Peyer's patch (tissue), 4 donors: ENCODE data around the gene ZNF367. TPM values are rescaled to one million over a fixed set of nuclear protein-coding genes. Genes with fewer than 3 reads are reported as not detected.

ENCODE experiments used
- DNase-seq, 3 donors: peaks; one replicate each; pipeline ENCODE4 v3.0.0-alpha.2; 2017 to 2019
- H3K27ac ChIP-seq, 4 donors: fragments of 200-600 bp; sonication (generic); one replicate each; pipeline ENCODE4 v1.5.1; 2016 to 2019
- H3K27me3 ChIP-seq, 2 donors: fragments of 200-600 bp; sonication (generic); one replicate each; pipeline ENCODE4 v1.5.1; 2019
- H3K36me3 ChIP-seq, 3 donors: fragments of 200-600 bp; sonication (generic); one replicate each; pipeline ENCODE4 v1.5.1; 2016 to 2019
- H3K4me1 ChIP-seq, 4 donors: fragments of 200-600 bp; sonication (generic); one replicate each; pipeline ENCODE4 v1.5.1; 2016 to 2019
- H3K4me3 ChIP-seq, 4 donors: fragments of 200-600 bp; sonication (generic); 1 replicate in 3 of 4; 2 replicates in 1 of 4; pipeline ENCODE4 v1.5.1; 2016 to 2019; ENCODE audit warnings: mild to moderate bottlenecking in 1 of 4
- H3K9me3 ChIP-seq, 4 donors: fragments of 200-600 bp; sonication (generic); one replicate each; pipeline ENCODE4 v1.5.1; 2016 to 2019; ENCODE audit warnings: mild to moderate bottlenecking in 1 of 4
- POLR2A ChIP-seq, 2 donors: fragments of 450-650 bp; IDR thresholded peaks; one replicate each; pipeline ENCODE4 v1.5.1; 2017; ENCODE audit warnings: antibody characterized with exemption in 2 of 2, mild to moderate bottlenecking in 2 of 2, moderate library complexity in 2 of 2
- total RNA-seq, 4 donors: library from RNA; depleted of rRNA; stranded (reverse); fragments of >200 nt; gene quantifications; one replicate each; pipeline ENCODE4 v1.1.0, GENCODE V29; 2016
- TF ChIP-seq, protein P1 (sequence below), 6 experiments: fragments of 450-650 bp in 4 of 6; fragments of 200-600 bp in 2 of 6; sonication (generic) in 1 of 6; IDR thresholded peaks; one replicate each; pipeline ENCODE4 v1.5.1; 2017 to 2019; ENCODE audit warnings: antibody characterized with exemption in 6 of 6, mild to moderate bottlenecking in 3 of 6, moderate library complexity in 1 of 6

ZNF367 gene
- total RNA-seq: 1 to 10 TPM; 1.5 to 7.4 (median 3.4) TPM

DNA sequence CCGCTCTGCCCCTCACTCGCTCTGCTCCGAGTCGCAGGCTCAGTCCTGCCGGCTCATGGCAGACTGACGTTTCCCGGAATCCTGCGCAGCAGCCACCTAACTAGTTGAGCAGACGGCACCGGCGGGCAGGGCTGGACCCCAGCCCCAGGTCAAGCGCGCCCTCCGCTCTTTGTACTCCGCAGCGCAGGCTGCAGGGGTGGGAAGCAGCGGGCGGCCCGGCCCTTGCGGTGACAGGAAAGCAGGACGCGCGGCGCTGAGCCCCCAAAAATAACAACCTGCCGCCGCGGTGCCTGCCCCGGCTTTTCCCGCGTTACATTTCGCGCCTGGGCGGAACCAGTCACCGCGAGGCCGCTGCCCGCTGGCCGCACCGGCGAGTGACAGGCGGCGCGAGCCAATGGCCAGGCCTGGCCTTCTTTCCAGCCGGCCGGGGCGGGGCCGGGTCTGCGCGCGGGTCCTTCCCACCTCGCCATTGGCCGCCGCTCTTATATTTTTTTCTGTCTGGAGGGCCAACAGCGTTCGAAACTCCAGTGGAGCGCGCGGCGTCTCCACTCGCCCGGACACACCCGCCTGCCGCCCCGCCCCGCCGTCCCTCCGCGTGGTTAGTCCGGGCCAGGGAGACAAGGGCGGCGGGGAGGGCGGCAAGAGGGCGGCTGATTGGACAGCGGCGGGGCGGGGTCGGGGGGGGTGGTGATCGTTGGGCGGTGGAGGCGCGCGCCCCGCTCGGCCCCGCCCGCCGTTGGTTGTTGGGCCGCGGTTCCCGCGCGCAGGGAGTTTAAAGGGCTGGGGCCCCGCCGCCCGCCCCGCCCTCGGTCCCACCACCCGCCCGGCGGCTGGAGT, at the start of gene ZNF367:
ZNF367 (minus strand) TSS at position 288 of the 837 bp plus-strand sequence. CDS start 338 bp downstream, outside the sequence.
- H3K4me1 ChIP-seq: peaks cover 0 to 29% (median 10%) of the 10 kb centered on the region in 4 donors
- TF ChIP-seq POLR2A (IDR thresholded peaks at IDR 0.05): peak; percentile 49 to 63
- TF ChIP-seq, protein P1, sequence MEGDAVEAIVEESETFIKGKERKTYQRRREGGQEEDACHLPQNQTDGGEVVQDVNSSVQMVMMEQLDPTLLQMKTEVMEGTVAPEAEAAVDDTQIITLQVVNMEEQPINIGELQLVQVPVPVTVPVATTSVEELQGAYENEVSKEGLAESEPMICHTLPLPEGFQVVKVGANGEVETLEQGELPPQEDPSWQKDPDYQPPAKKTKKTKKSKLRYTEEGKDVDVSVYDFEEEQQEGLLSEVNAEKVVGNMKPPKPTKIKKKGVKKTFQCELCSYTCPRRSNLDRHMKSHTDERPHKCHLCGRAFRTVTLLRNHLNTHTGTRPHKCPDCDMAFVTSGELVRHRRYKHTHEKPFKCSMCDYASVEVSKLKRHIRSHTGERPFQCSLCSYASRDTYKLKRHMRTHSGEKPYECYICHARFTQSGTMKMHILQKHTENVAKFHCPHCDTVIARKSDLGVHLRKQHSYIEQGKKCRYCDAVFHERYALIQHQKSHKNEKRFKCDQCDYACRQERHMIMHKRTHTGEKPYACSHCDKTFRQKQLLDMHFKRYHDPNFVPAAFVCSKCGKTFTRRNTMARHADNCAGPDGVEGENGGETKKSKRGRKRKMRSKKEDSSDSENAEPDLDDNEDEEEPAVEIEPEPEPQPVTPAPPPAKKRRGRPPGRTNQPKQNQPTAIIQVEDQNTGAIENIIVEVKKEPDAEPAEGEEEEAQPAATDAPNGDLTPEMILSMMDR (IDR thresholded peaks at IDR 0.05): no peak
- H3K36me3 ChIP-seq: no peaks in the 10 kb centered on the region
- peak within 1 kb of the TSS; percentile 74 to 93 (median 81) for H3K4me3 ChIP-seq
- no peaks in the 10 kb centered on the region for H3K9me3 ChIP-seq
- no peaks in the 10 kb centered on the region for H3K27me3 ChIP-seq
- DNase-seq: peak; percentile 95 to 99 (median 99)
- H3K27ac ChIP-seq: peak within 1 kb of the TSS; percentile 97 to 100 (median 98)

DNA sequence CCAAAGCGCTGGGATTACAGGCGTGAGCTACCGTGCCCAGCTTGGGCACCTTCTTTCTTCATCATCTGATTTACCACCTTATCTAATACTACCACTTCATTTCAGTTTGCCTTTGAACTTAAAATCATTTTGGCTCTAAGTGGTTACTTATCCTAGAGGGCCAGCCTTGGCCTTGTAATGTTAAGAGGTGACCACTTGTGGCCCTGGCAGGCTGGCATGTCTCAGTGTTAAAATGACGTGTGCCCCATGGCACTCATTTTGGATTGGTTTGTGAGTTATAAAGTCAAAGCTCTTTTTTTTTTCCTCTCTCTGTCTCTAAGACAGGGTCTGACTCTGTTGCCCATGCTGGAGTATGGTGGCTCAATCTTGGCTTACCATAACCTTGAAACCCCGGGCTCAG, 49.6 kb upstream of the ZNF367 start:
- Histone ChIP-seq H3K36me3 (peaks cover 0 to 19% (median 0%) of the 10 kb centered on the region in 3 donors), H3K4me1 (no peaks in the 10 kb centered on the region), H3K27ac (no peak overlapping the region), H3K9me3 (no peaks in the 10 kb centered on the region), H3K27me3 (no peaks in the 10 kb centered on the region), H3K4me3 (no peak overlapping the region)
- TF ChIP-seq, protein P1 (IDR thresholded peaks at IDR 0.05): no peak
- TF ChIP-seq POLR2A (IDR thresholded peaks at IDR 0.05): no peak
- no peak for DNase-seq

DNA sequence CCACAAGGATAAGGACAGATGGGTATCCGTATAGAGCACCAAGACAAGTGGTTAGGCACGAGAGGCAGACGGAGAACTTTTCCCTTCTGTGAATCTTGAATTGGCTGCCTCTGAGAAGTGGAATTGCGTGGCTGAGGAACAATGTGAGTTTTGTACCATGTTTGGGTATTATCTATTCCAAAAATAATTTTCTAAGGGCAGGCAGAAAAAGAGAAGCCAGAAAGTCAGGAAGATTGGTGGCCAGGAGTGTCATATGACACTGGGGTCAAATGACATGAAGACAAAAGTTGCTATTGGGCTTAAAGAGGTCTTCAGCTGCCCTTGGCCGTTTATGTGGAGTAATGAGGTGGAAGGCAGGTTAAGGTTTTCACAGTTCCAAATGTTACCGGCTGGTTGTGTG, 46.3 kb upstream of the ZNF367 start:
- no peaks in the 10 kb centered on the region for H3K27me3 ChIP-seq
- H3K4me3 ChIP-seq: no peak overlapping the region
- DNase-seq: no peak
- H3K36me3 ChIP-seq: peaks cover 0 to 8% (median 0%) of the 10 kb centered on the region in 3 donors
- TF ChIP-seq, protein P1 (IDR thresholded peaks at IDR 0.05): no peak
- no peak for TF ChIP-seq POLR2A (IDR thresholded peaks at IDR 0.05)
- H3K27ac ChIP-seq: no peak overlapping the region
- no peaks in the 10 kb centered on the region for H3K4me1 ChIP-seq
- no peaks in the 10 kb centered on the region for H3K9me3 ChIP-seq

DNA sequence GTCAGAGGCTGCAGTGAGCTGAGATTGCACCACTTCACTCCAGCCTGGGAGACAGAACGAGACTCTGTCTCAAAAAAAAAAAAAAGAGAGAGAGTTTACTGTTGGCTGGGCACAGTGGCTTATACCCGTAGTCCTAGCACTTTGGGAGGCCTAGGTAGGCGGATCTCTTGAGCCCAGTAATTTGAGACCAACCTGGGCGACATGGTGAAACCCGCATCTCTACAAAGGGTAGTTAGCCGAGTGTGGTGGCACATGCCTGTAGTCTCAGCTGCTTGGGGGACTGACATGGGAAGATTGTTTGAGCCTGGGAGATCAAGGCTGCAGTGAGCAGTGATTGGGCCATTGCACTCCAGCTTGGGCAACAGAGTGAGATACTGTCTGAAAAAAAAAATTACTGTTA, 44.4 kb upstream of the ZNF367 start:
- Histone ChIP-seq H3K4me3 (no peak overlapping the region), H3K27ac (no peak overlapping the region), H3K36me3 (peaks cover 0 to 8% (median 0%) of the 10 kb centered on the region in 3 donors), H3K27me3 (no peaks in the 10 kb centered on the region), H3K9me3 (no peaks in the 10 kb centered on the region), H3K4me1 (no peaks in the 10 kb centered on the region)
- no peak for DNase-seq
- no peak for TF ChIP-seq POLR2A (IDR thresholded peaks at IDR 0.05)
- TF ChIP-seq, protein P1 (IDR thresholded peaks at IDR 0.05): no peak

DNA sequence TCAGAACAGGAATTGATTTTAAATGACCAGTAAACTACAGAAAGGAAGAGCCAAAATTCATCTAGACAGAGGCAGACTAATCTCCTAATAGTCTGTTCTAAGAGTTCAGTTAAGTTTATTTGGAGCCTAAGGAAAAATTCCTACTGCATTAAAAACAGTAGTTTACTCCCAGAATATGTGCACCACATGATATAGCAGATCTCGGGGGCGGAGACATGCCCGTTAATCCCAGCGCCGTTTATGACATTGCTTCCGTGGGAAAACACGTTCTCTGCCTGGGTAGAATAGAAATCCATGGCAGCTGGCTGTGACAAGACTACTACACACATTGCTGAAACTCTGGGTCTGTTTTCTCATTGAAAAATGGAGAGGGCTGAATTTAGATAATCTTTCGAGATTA, 43.2 kb upstream of the ZNF367 start:
- Histone ChIP-seq H3K36me3 (peaks cover 0 to 6% (median 0%) of the 10 kb centered on the region in 3 donors), H3K9me3 (no peaks in the 10 kb centered on the region), H3K27ac (no peak overlapping the region), H3K4me3 (no peak overlapping the region), H3K4me1 (no peaks in the 10 kb centered on the region), H3K27me3 (no peaks in the 10 kb centered on the region)
- DNase-seq: no peak
- no peak for TF ChIP-seq POLR2A (IDR thresholded peaks at IDR 0.05)
- TF ChIP-seq, protein P1 (IDR thresholded peaks at IDR 0.05): no peak
